Gastrocnemius medialis (tissue), 4 donors: ENCODE results near the gene DDX47. TPM values are rescaled to one million over a fixed set of nuclear protein-coding genes. Genes with fewer than 3 reads are reported as not detected.

Source experiments
- ATAC-seq, 2 donors: fragments of 150-250 bp; one replicate each; pipeline ENCODE4 v1.9.1; 2016
- DNase-seq, 2 donors: peaks; one replicate each; pipeline ENCODE4 v3.0.0-alpha.2; 2019
- H3K27ac ChIP-seq, 4 donors: fragments of 200-600 bp; sonication (generic); 1 replicate in 1 of 4; 2 replicates in 3 of 4; pipeline ENCODE4 v1.5.1; 2016 to 2018; ENCODE audit warnings: mild to moderate bottlenecking in 2 of 4, moderate library complexity in 1 of 4
- H3K27me3 ChIP-seq, 3 donors: fragments of 200-600 bp; sonication (generic) in 2 of 3; 1 replicate in 1 of 3; 2 replicates in 2 of 3; pipeline versions ENCODE4 v1.5.1 to v1.6.0; 2016 to 2019; ENCODE audit warnings: mild to moderate bottlenecking in 1 of 3, moderate library complexity in 1 of 3
- H3K36me3 ChIP-seq, 2 donors: fragments of 200-600 bp; sonication (generic) in 1 of 2; one replicate each; pipeline ENCODE4 v1.5.1; 2017 to 2018
- H3K4me1 ChIP-seq, 2 donors: fragments of 200-600 bp; sonication (generic) in 1 of 2; one replicate each; pipeline ENCODE4 v1.5.1; 2016 to 2017; ENCODE audit warnings: mild to moderate bottlenecking in 2 of 2
- H3K4me3 ChIP-seq, 4 donors: fragments of 200-600 bp; sonication (generic) in 3 of 4; 1 replicate in 1 of 4; 2 replicates in 3 of 4; pipeline ENCODE4 v1.5.1; 2016 to 2019; ENCODE audit warnings: mild to moderate bottlenecking in 2 of 4
- H3K9me3 ChIP-seq, 3 donors: fragments of 200-600 bp; sonication (generic) in 2 of 3; 1 replicate in 1 of 3; 2 replicates in 2 of 3; pipeline ENCODE4 v1.5.1; 2016 to 2019
- CTCF ChIP-seq, 5 experiments: fragments of 450-650 bp in 3 of 5; fragments of 200-600 bp in 2 of 5; sonication (generic) in 2 of 5; IDR thresholded peaks in 4 of 5; conservative IDR thresholded peaks in 1 of 5; 1 replicate in 4 of 5; 2 replicates in 1 of 5; pipeline ENCODE4 v1.5.1; 2016 to 2019; ENCODE audit warnings: antibody characterized with exemption in 5 of 5, mild to moderate bottlenecking in 3 of 5, moderate library complexity in 3 of 5
- POLR2A ChIP-seq, 2 donors: fragments of 450-650 bp; IDR thresholded peaks; one replicate each; pipeline ENCODE4 v1.6.1; 2017; ENCODE audit warnings: antibody characterized with exemption in 2 of 2, mild to moderate bottlenecking in 2 of 2, moderate library complexity in 2 of 2
- in situ Hi-C, 4 donors: fragments of 200-750 bp; cut with MboI; loops; one replicate each; pipeline versions ENCODE4 v1.15.0 to v1.8.0; 2017; ENCODE audit warnings: low sequenced_read_pairs in 4 of 4
- intact Hi-C: fragments of 100-400 bp; cut with DNase I; formaldehyde crosslinking; loops from one replicate; pipeline ENCODE4 v1.15.1; 2023; ENCODE audit warnings: low total_unique reads
- microRNA counts, 2 donors: library from miRNA; unstranded; fragments of <30 nt; microRNA quantifications; one replicate each; lab custom pipeline; 2016
- microRNA-seq, 2 donors: library from miRNA; unstranded; fragments of <30 nt; microRNA quantifications; one replicate each; pipeline ENCODE4, GENCODE V29; 2016; ENCODE audit warnings: borderline replicate concordance in 2 of 2
- total RNA-seq, 4 donors: library from RNA; depleted of rRNA; stranded (reverse); fragments of >200 nt; gene quantifications; one replicate each; pipeline versions ENCODE4 v1.1.0 to v1.2.3, GENCODE V29; 2016

DDX47 gene
- total RNA-seq, 4 donors from 2014 or later: 37.1 to 75.4 (median 58.3) TPM

DNA sequence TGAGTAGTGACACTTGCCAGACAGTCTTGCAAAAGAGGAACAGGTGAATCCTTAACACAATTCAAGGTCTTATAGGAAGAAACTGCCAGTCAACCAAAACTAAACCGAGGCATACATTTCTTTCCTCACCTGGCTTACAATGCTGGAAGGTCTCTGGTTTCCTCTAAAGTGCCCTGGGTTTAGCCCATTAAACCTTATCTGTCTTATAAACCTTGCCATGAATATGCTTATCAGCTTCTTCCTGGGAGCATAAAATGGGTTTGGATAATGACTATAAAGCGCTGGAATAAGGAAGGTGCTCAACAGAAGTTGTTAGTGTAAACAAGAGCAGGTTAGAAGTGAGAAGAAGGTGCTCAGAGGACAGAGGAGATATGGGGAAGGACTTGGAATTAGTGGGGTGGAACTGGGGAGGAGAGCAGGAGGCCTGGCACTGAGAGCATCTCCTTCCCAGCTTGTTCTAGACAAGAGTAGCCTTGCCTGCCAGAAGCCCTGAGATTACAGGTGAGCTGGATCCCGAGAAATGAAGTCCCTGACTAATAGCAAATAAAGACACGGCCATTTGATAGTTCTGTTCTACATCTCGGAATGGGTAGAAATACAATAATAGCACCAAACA is 64.1 kb downstream of the DDX47 start:
- H3K27ac ChIP-seq: no peak overlapping the region
- intact Hi-C loops (no loop called here), in situ Hi-C loops (no loop called here)
- H3K36me3 ChIP-seq: no peaks in the 10 kb centered on the region
- H3K4me3 ChIP-seq: no peak overlapping the region
- no peaks in the 10 kb centered on the region for H3K27me3 ChIP-seq
- DNase-seq (no peak), ATAC-seq (no peak)
- TF ChIP-seq CTCF (IDR thresholded peaks at IDR 0.05 in 4 of 5, conservative IDR thresholded peaks at IDR 0.05 in 1 of 5): no peak
- no peak for TF ChIP-seq POLR2A (IDR thresholded peaks at IDR 0.05)
- H3K4me1 ChIP-seq: no peaks in the 10 kb centered on the region
- H3K9me3 ChIP-seq: no peaks in the 10 kb centered on the region

- DNase-seq (no peak), ATAC-seq (no peak)
- H3K27me3 ChIP-seq: no peaks in the 10 kb centered on the region
- intact Hi-C loops: no loop called here
- no peaks in the 10 kb centered on the region for H3K9me3 ChIP-seq
- no peak overlapping the region for H3K27ac ChIP-seq
- in situ Hi-C loops: no loop called here
- H3K4me3 ChIP-seq: no peak overlapping the region
- H3K4me1 ChIP-seq: no peaks in the 10 kb centered on the region
- H3K36me3 ChIP-seq: no peaks in the 10 kb centered on the region
- TF ChIP-seq POLR2A (IDR thresholded peaks at IDR 0.05) (no peak), CTCF (IDR thresholded peaks at IDR 0.05 in 4 of 5, conservative IDR thresholded peaks at IDR 0.05 in 1 of 5) (no peak)
These were observed 64.8 kb downstream of the DDX47 start for GRCh38 chr12:12877781-12878455.

MicroRNAs encoded within 50 kb of the gene (microRNA counts, 767-probe panel; counts per million panel counts)
- microRNA hsa-miR-613 (lab: Ali Mortazavi, UCI): 356 to 448 counts per million in 2 donors

Small RNA genes lying within 50 kb of the gene (microRNA-seq; reads per million reads assigned to microRNA genes)
- 0 reads per million in 2 donors for gene MIR613

Other genes starting within 250 kb of the DDX47 start
- gene CREBL2, start 201.5 kb upstream of the DDX47 start, total RNA-seq: 10 to 100 TPM in 3 of 4 donors, 1 to 10 TPM in 1; 6.3 to 13.6 (median 10.3) TPM
- not detected for gene GPR19, start 117.2 kb upstream of the DDX47 start, total RNA-seq
- gene CDKN1B, start 96.0 kb upstream of the DDX47 start, total RNA-seq: 10 to 100 TPM; 43.6 to 76.4 (median 56.6) TPM
- 10 to 100 TPM; 25.8 to 73.7 (median 67.7) TPM for gene APOLD1, start 27.7 kb upstream of the DDX47 start, total RNA-seq
- 1 to 10 TPM in 1 of 4 donors, under 1 TPM in 3; 0.23 to 5.8 (median 0.52) TPM for gene GPRC5A, start 78.2 kb downstream of the DDX47 start, total RNA-seq
- not detected for gene GPRC5D, start 138.8 kb downstream of the DDX47 start, total RNA-seq
- gene HEBP1, start 186.9 kb downstream of the DDX47 start, total RNA-seq: 10 to 100 TPM in 2 of 4 donors, 1 to 10 TPM in 2; 3.8 to 15.8 (median 9.9) TPM
- 1 to 10 TPM; 1.8 to 3.5 (median 2.5) TPM for gene FAM234B, start 231.0 kb downstream of the DDX47 start, total RNA-seq